Liver (tissue), 9 donors: ENCODE results near the gene SERTM2. TPM values are rescaled to one million over a fixed set of nuclear protein-coding genes. Genes with fewer than 3 reads are reported as not detected.

Source experiments
- DNase-seq: peaks from one replicate; pipeline ENCODE4 v3.0.0-alpha.2; 2017; ENCODE audit warnings: low spot score
- H3K27ac ChIP-seq, 2 donors: one replicate each; pipeline ENCODE4 v1.7.0; 2013; ENCODE audit warnings: inconsistent platforms in 2 of 2, low read length in 2 of 2, control low read depth in 1 of 2, low read depth in 1 of 2, mild to moderate bottlenecking in 1 of 2
- H3K27me3 ChIP-seq, 4 donors: one replicate each; pipeline versions ENCODE4 v1.6.1 to v1.7.0; 2013; ENCODE audit warnings: low read length in 3 of 4, inconsistent platforms in 1 of 4, mild to moderate bottlenecking in 1 of 4, moderate library complexity in 1 of 4; ENCODE audit not compliant: control insufficient read depth in 4 of 4, insufficient read depth in 4 of 4
- H3K36me3 ChIP-seq, 4 donors: one replicate each; pipeline versions ENCODE4 v1.6.1 to v1.7.0; 2013; ENCODE audit warnings: low read length in 3 of 4, mild to moderate bottlenecking in 3 of 4, low read depth in 1 of 4, moderate library complexity in 1 of 4; ENCODE audit not compliant: control insufficient read depth in 4 of 4, insufficient read depth in 3 of 4
- H3K4me1 ChIP-seq, 4 donors: one replicate each; pipeline versions ENCODE4 v1.6.1 to v1.7.0; 2013; ENCODE audit warnings: low read length in 3 of 4, mild to moderate bottlenecking in 3 of 4, moderate library complexity in 1 of 4; ENCODE audit not compliant: control insufficient read depth in 4 of 4, insufficient read depth in 4 of 4
- H3K4me3 ChIP-seq, 3 donors: one replicate each; pipeline versions ENCODE4 v1.6.1 to v1.7.0; 2013; ENCODE audit warnings: low read length in 3 of 3, control low read depth in 1 of 3, low read depth in 1 of 3, mild to moderate bottlenecking in 1 of 3
- H3K9ac ChIP-seq, 2 donors: one replicate each; pipeline ENCODE4 v1.7.0; 2013; ENCODE audit warnings: low read length in 2 of 2, mild to moderate bottlenecking in 2 of 2, moderate library complexity in 2 of 2, control low read depth in 1 of 2, low read depth in 1 of 2
- H3K9me3 ChIP-seq, 4 donors: one replicate each; pipeline versions ENCODE4 v1.6.1 to v1.7.0; 2013; ENCODE audit warnings: low read length in 3 of 4; ENCODE audit not compliant: control insufficient read depth in 4 of 4
- EGR1 ChIP-seq, 2 donors: IDR thresholded peaks; 2 replicates each; pipeline ENCODE4 v1.6.1; 2016 to 2018; ENCODE audit warnings: antibody characterized with exemption in 2 of 2, low read depth in 2 of 2
- FOXA2 ChIP-seq: IDR thresholded peaks from 2 replicates; pipeline ENCODE4 v1.6.1; 2016; ENCODE audit warnings: antibody characterized with exemption
- GABPA ChIP-seq, 2 donors: IDR thresholded peaks in 1 of 2; conservative IDR thresholded peaks in 1 of 2; 2 replicates each; pipeline ENCODE4 v1.6.1; 2016; ENCODE audit warnings: antibody characterized with exemption in 2 of 2, mild to moderate bottlenecking in 1 of 2, moderate library complexity in 1 of 2
- HNF4A ChIP-seq, 2 donors: conservative IDR thresholded peaks; 2 replicates each; pipeline ENCODE4 v1.6.1; 2016; ENCODE audit warnings: antibody characterized with exemption in 2 of 2, mild to moderate bottlenecking in 2 of 2
- HNF4G ChIP-seq: IDR thresholded peaks from 2 replicates; pipeline ENCODE4 v1.6.1; 2016; ENCODE audit warnings: antibody characterized with exemption
- JUND ChIP-seq, 2 donors: IDR thresholded peaks; 2 replicates each; pipeline ENCODE4 v1.6.1; 2016; ENCODE audit warnings: antibody characterized with exemption in 2 of 2
- NR2F2 ChIP-seq: IDR thresholded peaks from 2 replicates; pipeline ENCODE4 v1.6.1; 2016; ENCODE audit warnings: antibody characterized with exemption
- RAD21 ChIP-seq, 2 donors: IDR thresholded peaks; 2 replicates each; pipeline ENCODE4 v1.6.1; 2016; ENCODE audit warnings: antibody characterized with exemption in 2 of 2, mild to moderate bottlenecking in 2 of 2
- RXRA ChIP-seq, 2 donors: IDR thresholded peaks; 2 replicates each; pipeline ENCODE4 v1.6.1; 2017 to 2018; ENCODE audit warnings: antibody characterized with exemption in 2 of 2, mild to moderate bottlenecking in 1 of 2
- SP1 ChIP-seq: IDR thresholded peaks from 2 replicates; pipeline ENCODE4 v1.6.1; 2018; ENCODE audit warnings: antibody characterized with exemption, mild to moderate bottlenecking
- TAF1 ChIP-seq: conservative IDR thresholded peaks from 2 replicates; pipeline ENCODE4 v1.6.1; 2016; ENCODE audit warnings: antibody characterized with exemption, mild to moderate bottlenecking
- YY1 ChIP-seq: IDR thresholded peaks from 2 replicates; pipeline ENCODE4 v1.6.1; 2016; ENCODE audit warnings: antibody characterized with exemption, mild to moderate bottlenecking
- WGBS: extraction: QIAGEN DNeasy Blood & Tissue Kit; methylation state at CpG from one replicate; pipeline ENCODE4 v1.1.7; 2013; 5-methylcytosine and 5-hydroxymethylcytosine counted together
- polyA plus RNA-seq, 2 donors: library from polyadenylated mRNA; stranded (reverse) in 1 of 2; unstranded in 1 of 2; fragments of 200-250 nt in 1 of 2; fragments of >200 nt in 1 of 2; fragmentation: Nextera tagmentation in 1 of 2; extraction: Ambion mirVana in 1 of 2; gene quantifications; one replicate each; pipeline versions ENCODE4 v1.2.1 to v1.2.3, GENCODE V29; 2013 to 2015
- total RNA-seq, 2 donors: library from RNA; depleted of rRNA; stranded (reverse); fragments of >200 nt; gene quantifications; one replicate each; pipeline ENCODE4 v1.2.3, GENCODE V29; 2014
- TF ChIP-seq, protein P1 (sequence below): IDR thresholded peaks from 2 replicates; pipeline ENCODE4 v1.6.1; 2016; ENCODE audit warnings: antibody characterized with exemption
- TF ChIP-seq, protein P2 (sequence below): IDR thresholded peaks from 2 replicates; pipeline ENCODE4 v1.6.1; 2016; ENCODE audit warnings: antibody characterized with exemption
- donor health status: healthy.
- donor health status: healthy.
- donor health status: healthy.
- donor health status: healthy.
- donor health status: healthy.

SERTM2 gene
- total and polyA plus RNA-seq, 4 donors: 0.09 to 16.2 (median 2.6) TPM

GRCh38 chrX:111492085-111492484 lies 19.4 kb upstream of the SERTM2 start:
- H3K9ac ChIP-seq: no peak overlapping the region
- no peak for TF ChIP-seq EGR1 (IDR thresholded peaks at IDR 0.05; ENCODE audit: low read depth in 2 of 2)
- no peak for TF ChIP-seq NR2F2
- no peak for TF ChIP-seq FOXA2
- no peak for TF ChIP-seq SP1
- TF ChIP-seq TAF1: no peak
- no peak for TF ChIP-seq HNF4G
- TF ChIP-seq, protein P1, sequence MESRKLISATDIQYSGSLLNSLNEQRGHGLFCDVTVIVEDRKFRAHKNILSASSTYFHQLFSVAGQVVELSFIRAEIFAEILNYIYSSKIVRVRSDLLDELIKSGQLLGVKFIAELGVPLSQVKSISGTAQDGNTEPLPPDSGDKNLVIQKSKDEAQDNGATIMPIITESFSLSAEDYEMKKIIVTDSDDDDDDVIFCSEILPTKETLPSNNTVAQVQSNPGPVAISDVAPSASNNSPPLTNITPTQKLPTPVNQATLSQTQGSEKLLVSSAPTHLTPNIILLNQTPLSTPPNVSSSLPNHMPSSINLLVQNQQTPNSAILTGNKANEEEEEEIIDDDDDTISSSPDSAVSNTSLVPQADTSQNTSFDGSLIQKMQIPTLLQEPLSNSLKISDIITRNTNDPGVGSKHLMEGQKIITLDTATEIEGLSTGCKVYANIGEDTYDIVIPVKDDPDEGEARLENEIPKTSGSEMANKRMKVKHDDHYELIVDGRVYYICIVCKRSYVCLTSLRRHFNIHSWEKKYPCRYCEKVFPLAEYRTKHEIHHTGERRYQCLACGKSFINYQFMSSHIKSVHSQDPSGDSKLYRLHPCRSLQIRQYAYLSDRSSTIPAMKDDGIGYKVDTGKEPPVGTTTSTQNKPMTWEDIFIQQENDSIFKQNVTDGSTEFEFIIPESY: no peak
- no peak for TF ChIP-seq JUND (IDR thresholded peaks at IDR 0.05)
- no peak for TF ChIP-seq RAD21 (IDR thresholded peaks at IDR 0.05)
- TF ChIP-seq, protein P2, sequence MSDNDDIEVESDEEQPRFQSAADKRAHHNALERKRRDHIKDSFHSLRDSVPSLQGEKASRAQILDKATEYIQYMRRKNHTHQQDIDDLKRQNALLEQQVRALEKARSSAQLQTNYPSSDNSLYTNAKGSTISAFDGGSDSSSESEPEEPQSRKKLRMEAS: no peak

GRCh38 chrX:111498538-111499103 lies 12.8 kb upstream of the SERTM2 start:
- WGBS: 30% methylated on average over 3 of the region's 3 CpGs
- no peaks in the 10 kb centered on the region for H3K27me3 ChIP-seq
- peaks cover 0 to 3% (median 1%) of the 10 kb centered on the region in 4 donors for H3K4me1 ChIP-seq
- no peaks in the 10 kb centered on the region for H3K36me3 ChIP-seq
- H3K9me3 ChIP-seq: no peaks in the 10 kb centered on the region
- TF ChIP-seq, protein P2: peak; percentile 48
- TF ChIP-seq FOXA2 (no peak), JUND (IDR thresholded peaks at IDR 0.05) (peak in 1 of 2 donors; percentile 20), HNF4A (conservative IDR thresholded peaks at IDR 0.05) (peak; percentile 54 to 65), GABPA (IDR thresholded peaks at IDR 0.05 in 1 of 2, conservative IDR thresholded peaks at IDR 0.05 in 1 of 2) (no peak), TAF1 (no peak), EGR1 (IDR thresholded peaks at IDR 0.05; ENCODE audit: low read depth in 2 of 2) (no peak), YY1 (peak; percentile 34), NR2F2 (no peak), RXRA (IDR thresholded peaks at IDR 0.05) (peak in 1 of 2 donors; percentile 43)
- TF ChIP-seq, protein P1: peak; percentile 22
- H3K4me3 ChIP-seq: no peak overlapping the region
- H3K27ac ChIP-seq: no peak overlapping the region
- no peak for DNase-seq
- H3K9ac ChIP-seq: no peak overlapping the region

More at GRCh38 chrX:111492085-111492484, 19.4 kb upstream of the SERTM2 start:
- H3K27ac ChIP-seq: no peak overlapping the region
- WGBS: 81% methylated on average over 4 of the region's 4 CpGs
- H3K4me1 ChIP-seq: no peaks in the 10 kb centered on the region
- no peaks in the 10 kb centered on the region for H3K9me3 ChIP-seq
- H3K36me3 ChIP-seq: no peaks in the 10 kb centered on the region
- no peak overlapping the region for H3K4me3 ChIP-seq
- H3K27me3 ChIP-seq: peaks cover 0 to 2% (median 0%) of the 10 kb centered on the region in 4 donors
- DNase-seq: no peak
